ES-I3 (cell line): ENCODE measurements around the gene EGFLAM.

Experiments
- H3K36me3 ChIP-seq: 2 replicates; pipeline ENCODE4 v1.6.1; 2013; ENCODE audit warnings: mild to moderate bottlenecking, low read length, control low read depth, moderate library complexity; ENCODE audit not compliant: insufficient read depth
- H3K4me1 ChIP-seq: 2 replicates; pipeline ENCODE4 v1.6.1; 2013; ENCODE audit warnings: mild to moderate bottlenecking, control low read depth, low read length; ENCODE audit not compliant: insufficient read depth
- H3K9ac ChIP-seq: 2 replicates; pipeline ENCODE4 v1.6.1; 2013; ENCODE audit warnings: low read depth, mild to moderate bottlenecking, low read length, moderate library complexity
- H3K9me3 ChIP-seq: 2 replicates; pipeline ENCODE4 v1.6.1; 2013; ENCODE audit warnings: mild to moderate bottlenecking, low read length, moderate library complexity; ENCODE audit not compliant: control insufficient read depth, insufficient read depth

EGFLAM gene

GRCh38 chr5:38258319-38259061 is at the start of gene EGFLAM:
Gene EGFLAM, plus strand, starts transcription at chr5:38258559. Its CDS starts 196 bp downstream, at chr5:38258755.
- H3K36me3 ChIP-seq: no peaks in the 10 kb centered on the region
- H3K9ac ChIP-seq: peak within 1 kb of the TSS; percentile 60
- H3K9me3 ChIP-seq: no peaks in the 10 kb centered on the region
- H3K4me1 ChIP-seq: peaks cover 8% of the 10 kb centered on the region; the same call in 1 of the 2 replicates

GRCh38 chr5:38208782-38209378 is 49.5 kb upstream of the EGFLAM start:
- Histone ChIP-seq H3K9ac (no peak overlapping the region), H3K36me3 (no peaks in the 10 kb centered on the region), H3K4me1 (no peaks in the 10 kb centered on the region)

GRCh38 chr5:38210676-38211353 is 47.5 kb upstream of the EGFLAM start:
- no peak overlapping the region for H3K9ac ChIP-seq
- no peaks in the 10 kb centered on the region for H3K36me3 ChIP-seq
- H3K9me3 ChIP-seq: no peaks in the 10 kb centered on the region
- H3K4me1 ChIP-seq: no peaks in the 10 kb centered on the region

More at GRCh38 chr5:38208782-38209378, 49.5 kb upstream of the EGFLAM start:
- H3K9me3 ChIP-seq: no peaks in the 10 kb centered on the region

GRCh38 chr5:38211354-38211710 is 47.0 kb upstream of the EGFLAM start:
- Histone ChIP-seq H3K4me1 (no peaks in the 10 kb centered on the region), H3K9me3 (no peaks in the 10 kb centered on the region), H3K9ac (no peak overlapping the region), H3K36me3 (no peaks in the 10 kb centered on the region)

GRCh38 chr5:38212307-38212706 is 46.1 kb upstream of the EGFLAM start:
- H3K9me3 ChIP-seq: no peaks in the 10 kb centered on the region
- H3K36me3 ChIP-seq: no peaks in the 10 kb centered on the region
- H3K4me1 ChIP-seq: no peaks in the 10 kb centered on the region
- H3K9ac ChIP-seq: no peak overlapping the region

- H3K9me3 ChIP-seq: no peaks in the 10 kb centered on the region
- no peaks in the 10 kb centered on the region for H3K4me1 ChIP-seq
- no peaks in the 10 kb centered on the region for H3K36me3 ChIP-seq
- no peak overlapping the region for H3K9ac ChIP-seq
These were observed 32.3 kb upstream of the EGFLAM start for GRCh38 chr5:38226091-38226490.

- Histone ChIP-seq H3K9ac (no peak overlapping the region), H3K9me3 (no peaks in the 10 kb centered on the region), H3K4me1 (no peaks in the 10 kb centered on the region), H3K36me3 (no peaks in the 10 kb centered on the region)
These were observed 29.4 kb upstream of the EGFLAM start for GRCh38 chr5:38228914-38229313.

GRCh38 chr5:38234737-38235136 is 23.6 kb upstream of the EGFLAM start:
- no peaks in the 10 kb centered on the region; the same call in 1 of the 2 replicates for H3K36me3 ChIP-seq
- H3K9me3 ChIP-seq: 0 out of 2 replicates have a peak, but pooled peaks cover 4% of the 10 kb centered on the region
- no peaks in the 10 kb centered on the region for H3K4me1 ChIP-seq
- no peak overlapping the region for H3K9ac ChIP-seq

- H3K4me1 ChIP-seq: no peaks in the 10 kb centered on the region
- H3K36me3 ChIP-seq: no peaks in the 10 kb centered on the region; the same call in 1 of the 2 replicates
- no peak overlapping the region for H3K9ac ChIP-seq
- H3K9me3 ChIP-seq: 0 out of 2 replicates have a peak, but pooled peaks cover 4% of the 10 kb centered on the region
These were observed 20.7 kb upstream of the EGFLAM start for GRCh38 chr5:38237681-38238080.

- Histone ChIP-seq H3K36me3 (no peaks in the 10 kb centered on the region; the same call in 1 of the 2 replicates), H3K9me3 (no peaks in the 10 kb centered on the region)
These were observed 18.1 kb upstream of the EGFLAM start for GRCh38 chr5:38240212-38240611.

GRCh38 chr5:38241655-38242054 is 16.7 kb upstream of the EGFLAM start:
- no peaks in the 10 kb centered on the region; the same call in 1 of the 2 replicates for H3K36me3 ChIP-seq
- no peaks in the 10 kb centered on the region for H3K4me1 ChIP-seq

More at GRCh38 chr5:38240212-38240611, 18.1 kb upstream of the EGFLAM start:
- Histone ChIP-seq H3K4me1 (no peaks in the 10 kb centered on the region), H3K9ac (no peak overlapping the region)

GRCh38 chr5:38245307-38245706 is 13.1 kb upstream of the EGFLAM start:
- Histone ChIP-seq H3K36me3 (no peaks in the 10 kb centered on the region), H3K9me3 (no peaks in the 10 kb centered on the region), H3K9ac (no peak overlapping the region), H3K4me1 (no peaks in the 10 kb centered on the region)

More at GRCh38 chr5:38241655-38242054, 16.7 kb upstream of the EGFLAM start:
- Histone ChIP-seq H3K9ac (no peak overlapping the region), H3K9me3 (no peaks in the 10 kb centered on the region)

- Histone ChIP-seq H3K36me3 (no peaks in the 10 kb centered on the region), H3K9me3 (no peaks in the 10 kb centered on the region), H3K9ac (no peak overlapping the region), H3K4me1 (no peaks in the 10 kb centered on the region)
These were observed 9.1 kb upstream of the EGFLAM start for GRCh38 chr5:38249301-38249700.

- Histone ChIP-seq H3K36me3 (no peaks in the 10 kb centered on the region), H3K9ac (no peak overlapping the region), H3K4me1 (no peaks in the 10 kb centered on the region), H3K9me3 (no peaks in the 10 kb centered on the region)
These were observed 8.5 kb upstream of the EGFLAM start for GRCh38 chr5:38249812-38250211.
